WTC11 (cell line): ENCODE results near the gene GJA3. TPM values are rescaled to one million over a fixed set of nuclear protein-coding genes. Genes with fewer than 3 reads are reported as not detected.

Experiments
- ATAC-seq: fragments of 200-7000 bp; cut with Tn5 transposase; 2 replicates; pipeline ENCODE4 v1.10.0; 2021; ENCODE audit warnings: mild to moderate bottlenecking, moderate library complexity
- CTCF ChIA-PET: fragments of 300-600 bp; sonication (Branson Sonifier 250); formaldehyde crosslinking; loops from one replicate; lab custom pipeline; 2021; ENCODE audit warnings: antibody characterized with exemption; lab: Charles Lee
- POLR2A ChIA-PET: fragments of 350-600 bp; sonication (Branson Sonifier 250); formaldehyde crosslinking; loops from one replicate; lab custom pipeline; 2021; ENCODE audit warnings: antibody characterized with exemption; lab: Charles Lee
- DNase-seq: peaks from one replicate; pipeline ENCODE4 v3.0.0; 2021; ENCODE audit warnings: low spot score
- H3K27ac Mint-ChIP-seq: 2 replicates; pipeline ENCODE4 v1.8.0; 2021; ENCODE audit warnings: mixed read lengths
- H3K27me3 Mint-ChIP-seq: 2 replicates; pipeline ENCODE4 v1.8.0; 2021; ENCODE audit warnings: low read depth, mild to moderate bottlenecking, moderate library complexity, mixed read lengths
- H3K36me3 Mint-ChIP-seq: 2 replicates; pipeline ENCODE4 v1.8.0; 2021; ENCODE audit warnings: mixed read lengths
- H3K4me1 Mint-ChIP-seq: 2 replicates; pipeline ENCODE4 v1.8.0; 2022; ENCODE audit warnings: mixed read lengths
- H3K4me3 Mint-ChIP-seq: 2 replicates; pipeline ENCODE4 v1.8.0; 2021; ENCODE audit warnings: mild to moderate bottlenecking, moderate library complexity, mixed read lengths
- H3K9me3 Mint-ChIP-seq: 2 replicates; pipeline ENCODE4 v1.8.0; 2021; ENCODE audit warnings: mixed read lengths
- CREB1 ChIP-seq: sonication (generic); formaldehyde crosslinking; IDR thresholded peaks from 2 replicates; pipeline ENCODE4 v1.8.0; 2023; ENCODE audit warnings: mild to moderate bottlenecking, missing genetic modification reagents
- EMX1 ChIP-seq: fragments of 250-450 bp; sonication (Bioruptor Pico); IDR thresholded peaks from 2 replicates; pipeline ENCODE4 v1.8.0; 2021; ENCODE audit warnings: mild to moderate bottlenecking
- GTF2I ChIP-seq: fragments of 250-450 bp; sonication (Bioruptor Pico); conservative IDR thresholded peaks from 2 replicates; pipeline ENCODE4 v1.4.0; 2021; ENCODE audit warnings: mild to moderate bottlenecking
- HMGA2 ChIP-seq: fragments of 250-450 bp; sonication (Bioruptor Pico); IDR thresholded peaks from 2 replicates; pipeline ENCODE4 v1.4.0; 2021; ENCODE audit warnings: mild to moderate bottlenecking, moderate library complexity
- NFATC4 ChIP-seq: fragments of 250-450 bp; sonication (Bioruptor Pico); IDR thresholded peaks from 2 replicates; pipeline ENCODE4 v1.9.0; 2021; ENCODE audit warnings: mild to moderate bottlenecking
- NR2C2 ChIP-seq: sonication (generic); formaldehyde crosslinking; IDR thresholded peaks from 2 replicates; pipeline ENCODE4 v1.8.0; 2022; ENCODE audit warnings: mild to moderate bottlenecking, missing genetic modification reagents
- SMAD3 ChIP-seq: sonication (generic); formaldehyde crosslinking; IDR thresholded peaks from 2 replicates; pipeline ENCODE4 v1.8.0; 2022; ENCODE audit warnings: missing genetic modification reagents, mild to moderate bottlenecking, borderline replicate concordance
- ZBTB21 ChIP-seq: sonication (generic); formaldehyde crosslinking; IDR thresholded peaks from 2 replicates; pipeline ENCODE4 v1.8.1; 2023; ENCODE audit warnings: mild to moderate bottlenecking, missing genetic modification reagents, borderline replicate concordance
- ZNF219 ChIP-seq: sonication (generic); formaldehyde crosslinking; IDR thresholded peaks from 2 replicates; pipeline ENCODE4 v1.8.0; 2023; ENCODE audit warnings: missing genetic modification reagents, mild to moderate bottlenecking, borderline replicate concordance
- ZNF232 ChIP-seq: sonication (generic); formaldehyde crosslinking; IDR thresholded peaks from 2 replicates; pipeline ENCODE4 v1.8.0; 2022; ENCODE audit warnings: mild to moderate bottlenecking, missing genetic modification reagents
- ZNF416 ChIP-seq: fragments of 250-450 bp; sonication (Bioruptor Pico); IDR thresholded peaks from 2 replicates; pipeline ENCODE4 v1.9.0; 2021; ENCODE audit warnings: mild to moderate bottlenecking, inconsistent platforms
- total RNA-seq: library from RNA; stranded (reverse); gene quantifications from 3 replicates; pipeline ENCODE4 v1.2.3, GENCODE V29; 2021
- TF ChIP-seq, protein P1 (sequence below): fragments of 250-450 bp; sonication (Bioruptor Pico); IDR thresholded peaks from 2 replicates; pipeline ENCODE4 v2.1.2; 2022; ENCODE audit warnings: mild to moderate bottlenecking, moderate library complexity
- TF ChIP-seq, protein P2 (sequence below): sonication (generic); formaldehyde crosslinking; IDR thresholded peaks from 2 replicates; pipeline ENCODE4 v1.8.1; 2022; ENCODE audit warnings: low read depth, missing genetic modification reagents, borderline replicate concordance
- TF ChIP-seq, protein P3 (sequence below): fragments of 250-450 bp; sonication (Bioruptor Pico); IDR thresholded peaks from 2 replicates; pipeline ENCODE4 v1.9.0; 2021; ENCODE audit warnings: mild to moderate bottlenecking
- TF ChIP-seq, protein P4 (sequence below): sonication (generic); formaldehyde crosslinking; conservative IDR thresholded peaks from 2 replicates; pipeline ENCODE4 v1.8.1; 2023; ENCODE audit warnings: mild to moderate bottlenecking, low read depth, missing genetic modification reagents, moderate library complexity
- TF ChIP-seq, protein P5 (sequence below): sonication (generic); formaldehyde crosslinking; IDR thresholded peaks from 2 replicates; pipeline ENCODE4 v1.8.1; 2023; ENCODE audit warnings: mild to moderate bottlenecking, missing genetic modification reagents, borderline replicate concordance
- TF ChIP-seq, protein P6 (sequence below): fragments of 250-450 bp; sonication (Bioruptor Pico); IDR thresholded peaks from 2 replicates; pipeline ENCODE4 v1.9.0; 2021; ENCODE audit warnings: mild to moderate bottlenecking, borderline replicate concordance
- TF ChIP-seq, protein P7 (sequence below): sonication (generic); formaldehyde crosslinking; IDR thresholded peaks from 2 replicates; pipeline ENCODE4 v1.8.0; 2022; ENCODE audit warnings: mild to moderate bottlenecking, missing genetic modification reagents

Gene GJA3
- total RNA-seq, 1 experiment from 2014 or later = 0.48 TPM

DNA sequence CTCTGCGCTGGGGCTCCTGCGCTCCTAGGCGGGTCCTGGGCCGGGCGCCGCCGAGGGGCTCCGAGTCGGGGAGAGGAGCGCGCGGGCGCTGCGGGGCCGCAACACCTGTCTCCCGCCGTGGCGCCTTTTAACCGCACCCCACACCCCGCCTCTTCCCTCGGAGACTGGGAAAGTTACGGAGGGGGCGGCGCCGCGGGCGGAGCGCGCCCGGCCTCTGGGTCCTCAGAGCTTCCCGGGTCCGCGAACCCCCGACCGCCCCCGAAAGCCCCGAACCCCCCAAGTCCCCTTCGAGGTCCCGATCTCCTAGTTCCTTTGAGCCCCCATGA, 31.9 kb upstream of the GJA3 start, which contains the start of gene GJB2:
Gene GJB2 (minus strand): TSS at position 103 of the 326 bp plus-strand sequence. CDS start 3,357 bp downstream, outside the sequence.
- Mint-ChIP-seq H3K27ac (no peak within 1 kb of the TSS), H3K27me3 (peaks cover 92% of the 10 kb centered on the region), H3K9me3 (no peaks in the 10 kb centered on the region), H3K4me1 (peaks cover 18% of the 10 kb centered on the region), H3K36me3 (no peaks in the 10 kb centered on the region), H3K4me3 (peak within 1 kb of the TSS; percentile 68)
- CTCF ChIA-PET = interaction anchor here (0.5 to 2.2 kb wide), 6 partner anchors 36 to 1051 kb away, joined by 3 to 9 read pairs (median 4); no protein-coding TSS in a partner anchor
- POLR2A ChIA-PET = no interaction called here
- peak; percentile 28 for DNase-seq
- no peak; the same call in 1 of the 2 replicates for ATAC-seq
- TF ChIP-seq ZNF232 (CRISPR knock-in tag) = no peak

DNA sequence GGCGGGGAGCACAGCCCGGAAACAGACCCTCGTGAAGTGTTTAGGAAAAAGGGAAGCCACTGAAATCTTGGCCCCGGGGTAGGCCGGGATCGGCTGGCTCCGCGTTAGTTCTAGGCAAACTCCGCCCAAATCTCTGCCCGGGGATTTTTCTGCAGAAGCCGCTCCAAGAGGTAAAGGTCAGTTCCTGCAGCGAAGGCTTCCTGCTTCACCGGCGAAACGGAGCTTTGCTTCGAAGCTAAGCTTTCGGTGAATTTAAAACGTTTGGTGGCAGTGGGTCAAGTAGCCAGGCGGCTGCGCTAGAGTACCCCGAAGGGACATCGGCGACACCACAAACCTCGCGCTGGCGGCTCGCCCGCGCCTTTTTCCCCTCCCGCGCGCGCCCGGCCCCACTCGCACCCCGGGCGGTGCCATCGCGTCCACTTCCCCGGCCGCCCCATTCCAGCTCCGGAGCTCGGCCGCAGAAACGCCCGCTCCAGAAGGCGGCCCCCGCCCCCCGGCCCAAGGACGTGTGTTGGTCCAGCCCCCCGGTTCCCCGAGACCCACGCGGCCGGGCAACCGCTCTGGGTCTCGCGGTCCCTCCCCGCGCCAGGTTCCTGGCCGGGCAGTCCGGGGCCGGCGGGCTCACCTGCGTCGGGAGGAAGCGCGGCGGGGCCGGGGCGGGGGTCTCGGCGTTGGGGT, 31.4 kb upstream of the GJA3 start:
- ChIA-PET CTCF (interaction anchor here (0.5 to 2.2 kb wide), 9 partner anchors 10 to 1052 kb away, joined by 3 to 9 read pairs (median 4); no protein-coding TSS in a partner anchor), POLR2A (no interaction called here)
- Mint-ChIP-seq H3K4me3 (peak overlapping the region; percentile 68), H3K36me3 (no peaks in the 10 kb centered on the region), H3K9me3 (no peaks in the 10 kb centered on the region), H3K27me3 (peaks cover 93% of the 10 kb centered on the region), H3K4me1 (peaks cover 18% of the 10 kb centered on the region)
- DNase-seq (peak; percentile 53), ATAC-seq (peak; percentile 41)
- TF ChIP-seq CREB1 (CRISPR knock-in tag) (no peak), NR2C2 (no peak), ZNF416 (CRISPR knock-in tag) (no peak), SMAD3 (CRISPR knock-in tag) (no peak), EMX1 (CRISPR knock-in tag) (no peak), HMGA2 (no peak), ZBTB21 (CRISPR knock-in tag) (no peak), ZNF219 (CRISPR knock-in tag) (no peak), NFATC4 (CRISPR knock-in tag) (no peak), GTF2I (CRISPR knock-in tag) (no peak)
- TF ChIP-seq, protein P1, sequence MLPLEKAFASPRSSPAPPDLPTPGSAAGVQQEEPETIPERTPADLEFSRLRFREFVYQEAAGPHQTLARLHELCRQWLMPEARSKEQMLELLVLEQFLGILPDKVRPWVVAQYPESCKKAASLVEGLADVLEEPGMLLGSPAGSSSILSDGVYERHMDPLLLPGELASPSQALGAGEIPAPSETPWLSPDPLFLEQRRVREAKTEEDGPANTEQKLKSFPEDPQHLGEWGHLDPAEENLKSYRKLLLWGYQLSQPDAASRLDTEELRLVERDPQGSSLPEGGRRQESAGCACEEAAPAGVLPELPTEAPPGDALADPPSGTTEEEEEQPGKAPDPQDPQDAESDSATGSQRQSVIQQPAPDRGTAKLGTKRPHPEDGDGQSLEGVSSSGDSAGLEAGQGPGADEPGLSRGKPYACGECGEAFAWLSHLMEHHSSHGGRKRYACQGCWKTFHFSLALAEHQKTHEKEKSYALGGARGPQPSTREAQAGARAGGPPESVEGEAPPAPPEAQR = no peak
- TF ChIP-seq, protein P2, sequence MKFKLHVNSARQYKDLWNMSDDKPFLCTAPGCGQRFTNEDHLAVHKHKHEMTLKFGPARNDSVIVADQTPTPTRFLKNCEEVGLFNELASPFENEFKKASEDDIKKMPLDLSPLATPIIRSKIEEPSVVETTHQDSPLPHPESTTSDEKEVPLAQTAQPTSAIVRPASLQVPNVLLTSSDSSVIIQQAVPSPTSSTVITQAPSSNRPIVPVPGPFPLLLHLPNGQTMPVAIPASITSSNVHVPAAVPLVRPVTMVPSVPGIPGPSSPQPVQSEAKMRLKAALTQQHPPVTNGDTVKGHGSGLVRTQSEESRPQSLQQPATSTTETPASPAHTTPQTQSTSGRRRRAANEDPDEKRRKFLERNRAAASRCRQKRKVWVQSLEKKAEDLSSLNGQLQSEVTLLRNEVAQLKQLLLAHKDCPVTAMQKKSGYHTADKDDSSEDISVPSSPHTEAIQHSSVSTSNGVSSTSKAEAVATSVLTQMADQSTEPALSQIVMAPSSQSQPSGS (CRISPR knock-in tag) = no peak
- TF ChIP-seq, protein P3, sequence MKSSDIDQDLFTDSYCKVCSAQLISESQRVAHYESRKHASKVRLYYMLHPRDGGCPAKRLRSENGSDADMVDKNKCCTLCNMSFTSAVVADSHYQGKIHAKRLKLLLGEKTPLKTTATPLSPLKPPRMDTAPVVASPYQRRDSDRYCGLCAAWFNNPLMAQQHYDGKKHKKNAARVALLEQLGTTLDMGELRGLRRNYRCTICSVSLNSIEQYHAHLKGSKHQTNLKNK (CRISPR knock-in tag) = no peak
- TF ChIP-seq, protein P4, sequence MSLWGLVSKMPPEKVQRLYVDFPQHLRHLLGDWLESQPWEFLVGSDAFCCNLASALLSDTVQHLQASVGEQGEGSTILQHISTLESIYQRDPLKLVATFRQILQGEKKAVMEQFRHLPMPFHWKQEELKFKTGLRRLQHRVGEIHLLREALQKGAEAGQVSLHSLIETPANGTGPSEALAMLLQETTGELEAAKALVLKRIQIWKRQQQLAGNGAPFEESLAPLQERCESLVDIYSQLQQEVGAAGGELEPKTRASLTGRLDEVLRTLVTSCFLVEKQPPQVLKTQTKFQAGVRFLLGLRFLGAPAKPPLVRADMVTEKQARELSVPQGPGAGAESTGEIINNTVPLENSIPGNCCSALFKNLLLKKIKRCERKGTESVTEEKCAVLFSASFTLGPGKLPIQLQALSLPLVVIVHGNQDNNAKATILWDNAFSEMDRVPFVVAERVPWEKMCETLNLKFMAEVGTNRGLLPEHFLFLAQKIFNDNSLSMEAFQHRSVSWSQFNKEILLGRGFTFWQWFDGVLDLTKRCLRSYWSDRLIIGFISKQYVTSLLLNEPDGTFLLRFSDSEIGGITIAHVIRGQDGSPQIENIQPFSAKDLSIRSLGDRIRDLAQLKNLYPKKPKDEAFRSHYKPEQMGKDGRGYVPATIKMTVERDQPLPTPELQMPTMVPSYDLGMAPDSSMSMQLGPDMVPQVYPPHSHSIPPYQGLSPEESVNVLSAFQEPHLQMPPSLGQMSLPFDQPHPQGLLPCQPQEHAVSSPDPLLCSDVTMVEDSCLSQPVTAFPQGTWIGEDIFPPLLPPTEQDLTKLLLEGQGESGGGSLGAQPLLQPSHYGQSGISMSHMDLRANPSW (CRISPR knock-in tag) = no peak
- TF ChIP-seq, protein P5, sequence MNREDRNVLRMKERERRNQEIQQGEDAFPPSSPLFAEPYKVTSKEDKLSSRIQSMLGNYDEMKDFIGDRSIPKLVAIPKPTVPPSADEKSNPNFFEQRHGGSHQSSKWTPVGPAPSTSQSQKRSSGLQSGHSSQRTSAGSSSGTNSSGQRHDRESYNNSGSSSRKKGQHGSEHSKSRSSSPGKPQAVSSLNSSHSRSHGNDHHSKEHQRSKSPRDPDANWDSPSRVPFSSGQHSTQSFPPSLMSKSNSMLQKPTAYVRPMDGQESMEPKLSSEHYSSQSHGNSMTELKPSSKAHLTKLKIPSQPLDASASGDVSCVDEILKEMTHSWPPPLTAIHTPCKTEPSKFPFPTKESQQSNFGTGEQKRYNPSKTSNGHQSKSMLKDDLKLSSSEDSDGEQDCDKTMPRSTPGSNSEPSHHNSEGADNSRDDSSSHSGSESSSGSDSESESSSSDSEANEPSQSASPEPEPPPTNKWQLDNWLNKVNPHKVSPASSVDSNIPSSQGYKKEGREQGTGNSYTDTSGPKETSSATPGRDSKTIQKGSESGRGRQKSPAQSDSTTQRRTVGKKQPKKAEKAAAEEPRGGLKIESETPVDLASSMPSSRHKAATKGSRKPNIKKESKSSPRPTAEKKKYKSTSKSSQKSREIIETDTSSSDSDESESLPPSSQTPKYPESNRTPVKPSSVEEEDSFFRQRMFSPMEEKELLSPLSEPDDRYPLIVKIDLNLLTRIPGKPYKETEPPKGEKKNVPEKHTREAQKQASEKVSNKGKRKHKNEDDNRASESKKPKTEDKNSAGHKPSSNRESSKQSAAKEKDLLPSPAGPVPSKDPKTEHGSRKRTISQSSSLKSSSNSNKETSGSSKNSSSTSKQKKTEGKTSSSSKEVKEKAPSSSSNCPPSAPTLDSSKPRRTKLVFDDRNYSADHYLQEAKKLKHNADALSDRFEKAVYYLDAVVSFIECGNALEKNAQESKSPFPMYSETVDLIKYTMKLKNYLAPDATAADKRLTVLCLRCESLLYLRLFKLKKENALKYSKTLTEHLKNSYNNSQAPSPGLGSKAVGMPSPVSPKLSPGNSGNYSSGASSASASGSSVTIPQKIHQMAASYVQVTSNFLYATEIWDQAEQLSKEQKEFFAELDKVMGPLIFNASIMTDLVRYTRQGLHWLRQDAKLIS (CRISPR knock-in tag) = no peak
- TF ChIP-seq, protein P6, sequence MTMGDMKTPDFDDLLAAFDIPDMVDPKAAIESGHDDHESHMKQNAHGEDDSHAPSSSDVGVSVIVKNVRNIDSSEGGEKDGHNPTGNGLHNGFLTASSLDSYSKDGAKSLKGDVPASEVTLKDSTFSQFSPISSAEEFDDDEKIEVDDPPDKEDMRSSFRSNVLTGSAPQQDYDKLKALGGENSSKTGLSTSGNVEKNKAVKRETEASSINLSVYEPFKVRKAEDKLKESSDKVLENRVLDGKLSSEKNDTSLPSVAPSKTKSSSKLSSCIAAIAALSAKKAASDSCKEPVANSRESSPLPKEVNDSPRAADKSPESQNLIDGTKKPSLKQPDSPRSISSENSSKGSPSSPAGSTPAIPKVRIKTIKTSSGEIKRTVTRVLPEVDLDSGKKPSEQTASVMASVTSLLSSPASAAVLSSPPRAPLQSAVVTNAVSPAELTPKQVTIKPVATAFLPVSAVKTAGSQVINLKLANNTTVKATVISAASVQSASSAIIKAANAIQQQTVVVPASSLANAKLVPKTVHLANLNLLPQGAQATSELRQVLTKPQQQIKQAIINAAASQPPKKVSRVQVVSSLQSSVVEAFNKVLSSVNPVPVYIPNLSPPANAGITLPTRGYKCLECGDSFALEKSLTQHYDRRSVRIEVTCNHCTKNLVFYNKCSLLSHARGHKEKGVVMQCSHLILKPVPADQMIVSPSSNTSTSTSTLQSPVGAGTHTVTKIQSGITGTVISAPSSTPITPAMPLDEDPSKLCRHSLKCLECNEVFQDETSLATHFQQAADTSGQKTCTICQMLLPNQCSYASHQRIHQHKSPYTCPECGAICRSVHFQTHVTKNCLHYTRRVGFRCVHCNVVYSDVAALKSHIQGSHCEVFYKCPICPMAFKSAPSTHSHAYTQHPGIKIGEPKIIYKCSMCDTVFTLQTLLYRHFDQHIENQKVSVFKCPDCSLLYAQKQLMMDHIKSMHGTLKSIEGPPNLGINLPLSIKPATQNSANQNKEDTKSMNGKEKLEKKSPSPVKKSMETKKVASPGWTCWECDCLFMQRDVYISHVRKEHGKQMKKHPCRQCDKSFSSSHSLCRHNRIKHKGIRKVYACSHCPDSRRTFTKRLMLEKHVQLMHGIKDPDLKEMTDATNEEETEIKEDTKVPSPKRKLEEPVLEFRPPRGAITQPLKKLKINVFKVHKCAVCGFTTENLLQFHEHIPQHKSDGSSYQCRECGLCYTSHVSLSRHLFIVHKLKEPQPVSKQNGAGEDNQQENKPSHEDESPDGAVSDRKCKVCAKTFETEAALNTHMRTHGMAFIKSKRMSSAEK (CRISPR knock-in tag) = no peak
- TF ChIP-seq, protein P7, sequence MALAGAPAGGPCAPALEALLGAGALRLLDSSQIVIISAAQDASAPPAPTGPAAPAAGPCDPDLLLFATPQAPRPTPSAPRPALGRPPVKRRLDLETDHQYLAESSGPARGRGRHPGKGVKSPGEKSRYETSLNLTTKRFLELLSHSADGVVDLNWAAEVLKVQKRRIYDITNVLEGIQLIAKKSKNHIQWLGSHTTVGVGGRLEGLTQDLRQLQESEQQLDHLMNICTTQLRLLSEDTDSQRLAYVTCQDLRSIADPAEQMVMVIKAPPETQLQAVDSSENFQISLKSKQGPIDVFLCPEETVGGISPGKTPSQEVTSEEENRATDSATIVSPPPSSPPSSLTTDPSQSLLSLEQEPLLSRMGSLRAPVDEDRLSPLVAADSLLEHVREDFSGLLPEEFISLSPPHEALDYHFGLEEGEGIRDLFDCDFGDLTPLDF = no peak
- TF ChIP-seq, all 79 proteins: peak for 0
- H3K27ac Mint-ChIP-seq = no peak overlapping the region
